GM18873 (cell line): Measurements from ENCODE around the gene PRMT7.
"Not testable (repeated sequence)": the region's sequence is repeated elsewhere in the genome, so short reads cannot be mapped to it uniquely, and the experiment has no call there.

ENCODE experiments used
- ATAC-seq: cut with Tn5 transposase; IDR thresholded peaks from one replicate; pipeline ENCODE4 v1.9.1; 2021; ENCODE audit warnings: mild to moderate bottlenecking, moderate library complexity, moderate number of reproducible peaks; ENCODE audit not compliant: unreplicated experiment, low FRiP score

PRMT7 gene

GRCh38 chr16:68282064-68282452 is 28.8 kb upstream of the PRMT7 start:
- ATAC-seq: no peak

- no peak for ATAC-seq
Observed at GRCh38 chr16:68283346-68283745, 27.5 kb upstream of the PRMT7 start.

GRCh38 chr16:68283801-68284598 is 26.8 kb upstream of the PRMT7 start:
- no peak for ATAC-seq

- no peak for ATAC-seq
Observed at GRCh38 chr16:68284847-68285246, 26.0 kb upstream of the PRMT7 start.

- no peak for ATAC-seq
Observed at GRCh38 chr16:68285683-68286082, 25.1 kb upstream of the PRMT7 start.

- no peak for ATAC-seq
Observed at GRCh38 chr16:68286153-68287074, 24.4 kb upstream of the PRMT7 start.

- ATAC-seq: no peak
Observed at GRCh38 chr16:68287276-68288251, 23.3 kb upstream of the PRMT7 start.

- no peak for ATAC-seq
Observed at GRCh38 chr16:68288252-68288650, 22.6 kb upstream of the PRMT7 start.

- ATAC-seq: not testable (repeated sequence)
Observed at GRCh38 chr16:68288796-68289195, 22.0 kb upstream of the PRMT7 start.

GRCh38 chr16:68289202-68289601 is 21.6 kb upstream of the PRMT7 start:
- ATAC-seq: no peak

- no peak for ATAC-seq
Observed at GRCh38 chr16:68289621-68290329, 21.0 kb upstream of the PRMT7 start.

GRCh38 chr16:68290450-68290849 is 20.4 kb upstream of the PRMT7 start:
- no peak for ATAC-seq

- no peak for ATAC-seq
Observed at GRCh38 chr16:68291227-68291626, 19.6 kb upstream of the PRMT7 start.

GRCh38 chr16:68292425-68292824 is 18.4 kb upstream of the PRMT7 start:
- ATAC-seq: no peak

- ATAC-seq: no peak
Observed at GRCh38 chr16:68296291-68296690, 14.5 kb upstream of the PRMT7 start.

GRCh38 chr16:68296693-68297092 is 14.1 kb upstream of the PRMT7 start:
- ATAC-seq: no peak

GRCh38 chr16:68297908-68298307 is 12.9 kb upstream of the PRMT7 start:
- ATAC-seq: no peak

- ATAC-seq: no peak
Observed at GRCh38 chr16:68298312-68298711, 12.5 kb upstream of the PRMT7 start.

GRCh38 chr16:68298907-68299561 is 11.8 kb upstream of the PRMT7 start:
- no peak for ATAC-seq
